ENCODE results near the gene MRPL46.

MRPL46 gene
- total RNA-seq = 0.73 to 5.5 (median 2.0) reads per million in 17 experiments

- DNase-seq = peak; percentile 93 to 97 (median 94)
Observed at GRCh38 chr15:88467073-88467934, at the start of gene MRPL46, which contains the start of gene MRPS11. MRPL46 (minus strand) TSS chr15:88467388; CDS start chr15:88467377, 11 bp downstream. MRPS11 (plus strand) TSS chr15:88467708; CDS start chr15:88467718, 10 bp downstream.

DNA sequence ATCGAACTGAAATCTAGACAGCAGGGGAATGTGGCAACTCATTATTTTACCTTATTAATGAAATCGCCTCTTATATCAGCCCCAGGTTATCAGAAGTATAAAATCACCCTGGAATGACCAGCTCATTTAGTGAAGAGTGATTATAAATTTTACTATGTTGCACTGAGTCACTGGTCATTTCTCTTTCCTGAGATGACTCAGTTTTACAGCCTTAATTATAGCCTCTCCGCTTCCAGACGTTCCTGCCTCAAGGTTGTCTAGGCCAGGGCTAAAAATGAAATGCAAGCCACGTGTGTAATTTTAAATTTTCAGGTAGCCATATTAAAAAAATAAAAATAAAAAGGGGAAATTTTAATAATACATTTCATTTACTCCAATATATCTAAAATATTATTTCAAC, 46.0 kb upstream of the MRPL46 start:
- no peak for DNase-seq

DNA sequence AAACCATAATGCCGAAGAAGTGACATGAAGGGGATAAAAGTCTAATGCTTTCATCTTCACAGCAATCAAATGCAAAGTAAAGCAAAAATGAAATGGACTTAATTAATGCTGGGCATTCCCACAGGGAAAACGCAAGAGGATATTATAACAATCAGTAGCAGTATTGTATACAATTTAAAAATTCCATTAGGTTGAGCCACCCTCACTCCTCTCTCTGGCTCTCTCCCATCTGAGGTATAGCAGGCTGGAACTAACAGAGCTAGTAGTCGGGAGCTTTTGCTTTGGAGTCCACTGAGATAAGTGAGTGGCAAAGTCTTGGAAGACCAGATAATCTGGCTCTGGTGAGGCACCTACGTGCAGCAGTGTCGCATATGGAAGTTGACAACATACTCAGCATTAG, 45.4 kb upstream of the MRPL46 start:
- no peak for DNase-seq

- DNase-seq = no peak
Observed at GRCh38 chr15:88512078-88512477, 44.9 kb upstream of the MRPL46 start.

DNA sequence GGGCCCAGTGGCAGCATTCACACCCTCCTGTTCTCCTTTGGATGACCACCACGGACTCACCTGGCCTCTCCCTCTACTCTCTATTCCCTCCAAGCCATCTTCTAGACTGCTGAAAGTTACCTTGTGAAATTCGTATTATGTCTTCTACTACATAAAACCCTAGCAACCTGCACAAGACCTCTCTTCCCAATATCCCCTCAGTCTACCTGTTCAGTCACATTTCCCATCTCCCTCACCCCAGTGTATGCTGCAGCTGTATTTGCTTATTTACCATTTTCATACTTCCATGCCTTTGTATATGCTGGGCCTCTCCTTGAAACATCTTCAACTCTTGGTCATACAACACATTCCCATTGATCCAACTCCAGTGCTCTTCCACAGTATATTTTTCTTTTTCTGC, 44.0 kb upstream of the MRPL46 start:
- DNase-seq = no peak

GRCh38 chr15:88509964-88510363, 42.8 kb upstream of the MRPL46 start:
- no peak for DNase-seq

- no peak for DNase-seq
Observed at GRCh38 chr15:88509321-88509720, 42.1 kb upstream of the MRPL46 start.

DNA sequence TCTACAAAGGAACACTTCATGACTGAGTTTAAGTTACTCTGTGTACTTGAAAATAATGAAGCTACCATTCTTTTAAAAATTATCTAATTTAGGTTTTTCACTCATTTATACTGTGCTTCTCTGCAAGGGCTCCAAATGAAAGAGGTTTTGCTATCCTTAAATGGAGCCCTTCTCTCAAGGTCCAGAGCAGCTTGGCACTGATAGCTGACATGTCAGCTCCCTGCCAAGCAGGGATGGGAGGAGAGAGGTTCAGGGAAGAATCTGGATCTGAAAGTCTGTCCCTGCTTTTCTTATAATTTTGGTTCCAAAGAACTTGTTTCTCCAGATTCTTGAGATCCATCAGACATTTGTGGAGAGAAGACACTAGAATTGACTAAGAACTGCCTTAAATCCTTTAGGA, 39.4 kb upstream of the MRPL46 start:
- no peak for DNase-seq

- DNase-seq = no peak
Observed at GRCh38 chr15:88505721-88506120, 38.5 kb upstream of the MRPL46 start.

- DNase-seq = no peak
Observed at GRCh38 chr15:88504445-88504844, 37.3 kb upstream of the MRPL46 start.

DNA sequence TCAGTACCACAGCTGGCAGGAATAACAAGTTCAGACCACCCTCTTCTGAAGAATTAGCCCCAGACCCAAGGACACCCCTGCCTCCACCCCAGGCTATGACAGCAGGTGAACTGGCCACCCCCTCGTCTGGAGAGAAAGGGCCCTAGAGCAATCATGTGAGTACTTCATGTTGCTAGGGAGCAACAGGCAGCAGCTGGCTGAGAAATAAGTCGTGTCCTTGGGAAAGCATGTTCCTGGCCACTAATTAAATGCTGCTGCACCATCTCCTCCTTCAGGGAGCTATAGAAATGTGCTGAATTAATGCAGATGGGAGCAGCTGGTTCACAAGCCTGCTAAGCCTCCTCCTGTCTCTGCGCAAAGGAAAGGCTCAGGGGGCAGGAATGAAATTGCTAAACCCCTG, 31.8 kb upstream of the MRPL46 start:
- DNase-seq = no peak

- DNase-seq = no peak
Observed at GRCh38 chr15:88497109-88497765, 30.0 kb upstream of the MRPL46 start.

GRCh38 chr15:88493844-88494243, 26.7 kb upstream of the MRPL46 start:
- no peak for DNase-seq

GRCh38 chr15:88491158-88491557, 24.0 kb upstream of the MRPL46 start:
- no peak for DNase-seq

GRCh38 chr15:88490036-88490435, 22.8 kb upstream of the MRPL46 start:
- no peak for DNase-seq

GRCh38 chr15:88489321-88489720, 22.1 kb upstream of the MRPL46 start:
- DNase-seq = no peak

GRCh38 chr15:88487796-88488523, 20.8 kb upstream of the MRPL46 start:
- no peak for DNase-seq

DNA sequence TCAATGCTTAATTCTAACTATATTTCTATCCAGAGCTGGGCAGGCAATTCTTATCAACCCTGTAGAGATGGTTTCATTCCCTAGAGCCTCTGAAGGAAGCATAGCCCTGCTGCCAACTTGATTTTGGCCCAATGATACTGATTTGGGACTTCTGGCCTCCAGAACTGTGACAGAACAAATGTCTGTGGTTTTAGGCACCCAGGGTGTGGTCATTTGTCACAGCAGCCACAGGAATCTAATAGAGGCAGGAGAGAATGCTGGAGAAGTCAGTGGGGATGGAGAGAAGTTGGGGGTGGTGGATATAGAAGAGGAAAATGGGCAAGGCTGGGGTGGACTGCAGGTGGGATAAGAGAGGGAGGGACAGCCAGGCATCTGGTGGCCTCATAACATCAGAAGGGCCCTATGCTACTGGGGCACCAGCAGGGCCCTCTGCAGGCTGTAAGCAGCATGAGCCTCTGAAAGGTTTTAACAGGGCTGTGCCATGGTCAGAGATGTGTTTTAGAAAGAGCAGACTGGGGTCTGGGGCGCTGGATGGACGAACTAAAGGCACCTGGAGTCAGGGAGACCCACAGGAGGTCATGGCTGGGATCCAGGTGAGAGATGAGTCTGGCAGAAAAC, 20.1 kb upstream of the MRPL46 start:
- no peak for DNase-seq

DNA sequence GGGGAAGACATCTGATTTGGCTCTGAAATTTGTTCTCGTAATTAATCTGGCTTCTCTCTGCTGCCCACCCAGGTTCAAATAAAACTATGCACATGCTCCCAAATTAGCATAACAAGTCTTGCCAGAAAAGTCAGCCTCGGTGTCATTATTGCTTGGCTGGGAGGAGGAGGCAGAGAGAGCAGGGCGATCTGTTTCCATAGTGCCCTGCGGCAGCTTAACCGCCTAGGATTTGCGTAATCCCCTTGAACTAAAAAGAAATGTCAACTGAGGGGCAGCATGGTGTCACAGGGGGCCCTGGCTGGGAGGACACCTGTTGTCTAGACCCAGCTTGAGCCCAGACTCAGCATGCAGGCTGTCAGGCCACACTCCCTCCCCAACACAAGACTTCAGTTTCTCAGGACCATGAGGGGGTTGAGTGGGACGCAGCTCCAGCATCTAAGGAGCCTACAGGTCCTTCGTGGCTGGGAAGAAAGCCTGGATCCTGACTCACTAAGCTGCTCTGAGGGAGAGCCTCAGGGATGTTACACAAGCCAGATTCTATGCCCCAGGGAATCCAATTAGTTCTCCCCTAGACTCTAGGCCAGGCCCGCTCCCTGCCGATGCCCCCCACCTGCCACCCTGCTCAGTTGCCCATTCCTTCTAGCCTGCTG, 17.6 kb upstream of the MRPL46 start:
- DNase-seq = no peak

DNA sequence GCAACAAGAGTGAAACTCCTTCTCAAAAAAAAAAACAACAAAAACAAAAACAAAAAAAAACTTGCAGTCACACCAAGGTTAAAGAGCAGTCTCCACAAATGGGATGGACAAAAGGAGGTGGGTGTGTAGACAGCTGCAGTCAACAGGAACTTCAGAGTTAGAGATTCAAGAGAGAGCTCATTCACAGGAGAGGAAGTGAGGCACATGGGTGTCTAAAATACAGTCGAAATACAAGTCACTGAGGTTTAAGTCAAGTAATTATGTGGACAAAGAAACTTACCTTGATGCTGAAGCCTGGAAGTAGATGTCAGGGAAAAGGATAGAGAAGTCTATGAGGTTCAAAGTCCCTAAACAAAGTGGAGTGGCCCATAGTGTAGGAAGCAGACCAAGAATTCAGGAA, 15.1 kb upstream of the MRPL46 start:
- DNase-seq = peak in 3 of 4 experiments; percentile 9 to 24 (median 24)

DNA sequence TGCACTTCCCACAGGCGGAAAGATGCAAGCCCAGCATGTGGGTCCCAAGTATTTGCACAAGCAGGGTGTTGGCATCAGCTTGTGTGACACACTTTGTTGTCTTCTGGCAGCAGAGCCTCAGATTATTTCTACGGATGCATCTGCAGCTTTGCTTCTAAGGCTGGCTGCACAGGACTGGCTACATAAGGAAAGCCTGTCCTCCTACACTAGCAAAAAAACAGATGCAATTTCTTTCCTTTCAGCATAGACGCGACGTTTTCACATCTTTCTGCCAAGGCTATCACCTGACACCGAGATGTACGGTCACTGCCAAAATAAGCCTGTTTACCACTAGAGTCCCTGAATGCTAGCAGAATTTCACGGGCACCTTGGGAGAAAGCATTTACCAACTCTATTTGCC, 13.8 kb upstream of the MRPL46 start:
- DNase-seq = no peak

DNA sequence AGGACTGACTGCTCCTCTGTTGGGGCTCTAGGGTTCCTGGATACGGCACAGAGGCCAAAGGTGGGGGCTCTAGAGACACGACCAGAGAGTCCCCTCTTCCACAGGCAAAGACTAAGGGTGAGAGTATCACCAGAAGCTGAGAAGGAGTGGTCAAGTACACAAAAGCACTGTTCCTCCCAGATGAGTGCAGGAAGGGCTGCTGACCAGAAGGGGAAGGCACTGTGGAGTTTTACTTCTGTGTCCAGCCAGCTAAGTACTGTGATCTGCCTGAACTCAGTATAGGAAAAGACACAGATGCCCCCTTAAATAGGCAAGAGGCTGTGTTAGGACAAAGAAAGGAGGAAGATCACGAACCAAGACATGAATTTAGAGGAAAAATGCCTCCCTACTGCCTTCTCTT, 12.0 kb upstream of the MRPL46 start:
- no peak for DNase-seq

Measured in suppressor macrophage (primary cell).